Stimulated activated CD8-positive, alpha-beta memory T cell treated with anti-CD3 and anti-CD28 coated beads, Interleukin-12 subunit alpha, Interleukin-12 subunit beta, amount 100 ng/mL, for 24 hours (primary cell): ENCODE measurements around the gene FBLN2.

Experiments used
- DNase-seq: peaks from one replicate; pipeline ENCODE4 v3.0.0-alpha.2; 2020; ENCODE audit errors: extremely low read depth

Gene FBLN2

GRCh38 chr3:13647298-13648059 is 98.6 kb downstream of the FBLN2 start:
- no peak for DNase-seq

DNA sequence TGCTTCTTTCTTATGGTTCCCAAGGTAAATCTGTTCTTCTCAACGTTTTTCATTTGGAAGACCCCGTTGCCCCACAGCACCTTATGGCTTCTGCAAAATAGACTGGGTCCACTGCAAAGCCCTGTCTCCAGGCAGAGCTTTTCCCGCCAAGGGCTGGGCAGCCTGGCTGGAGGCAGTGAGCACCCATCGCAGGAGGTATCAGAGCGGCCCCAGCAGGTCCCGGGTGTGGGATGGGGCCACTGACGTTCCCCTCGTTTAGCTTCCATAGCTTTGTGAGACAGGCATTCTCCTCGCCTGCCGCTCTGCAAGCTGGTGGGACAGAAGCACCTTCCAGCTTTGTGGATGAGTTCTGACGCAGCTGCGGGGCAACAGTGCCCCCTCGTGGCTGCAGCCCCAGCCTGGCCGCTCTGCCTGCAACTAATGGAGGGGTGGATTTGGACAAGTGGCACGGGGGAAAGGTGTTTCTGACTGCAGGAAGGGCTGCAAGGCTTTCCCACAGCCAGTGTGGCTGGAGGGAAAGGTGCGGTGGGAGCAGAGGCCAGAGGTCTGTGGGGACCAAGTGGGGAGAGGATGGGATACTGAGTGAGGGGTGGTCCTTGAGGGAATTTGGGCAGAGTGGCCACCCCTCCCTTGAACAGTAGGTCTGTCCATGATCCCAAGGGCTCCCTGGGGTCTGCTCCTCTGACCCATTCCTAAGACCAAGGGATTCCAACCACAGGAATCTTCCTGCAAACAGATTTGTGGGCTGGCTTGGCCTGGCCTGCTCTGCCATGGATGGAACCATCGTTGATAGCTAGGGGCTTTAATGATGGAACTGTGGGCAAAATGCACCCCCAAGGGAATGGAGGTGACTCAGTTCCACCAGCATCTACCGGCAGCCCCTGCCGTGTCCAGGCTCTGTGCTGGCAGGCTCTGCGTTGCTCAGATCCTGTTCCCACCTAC is 99.4 kb downstream of the FBLN2 start:
- peak; percentile 57 for DNase-seq

- peak; percentile 46 for DNase-seq
Measured at GRCh38 chr3:13650210-13651056, 101.5 kb downstream of the FBLN2 start.

- DNase-seq, result no peak
Measured at GRCh38 chr3:13651057-13651400, 102.1 kb downstream of the FBLN2 start.

DNA sequence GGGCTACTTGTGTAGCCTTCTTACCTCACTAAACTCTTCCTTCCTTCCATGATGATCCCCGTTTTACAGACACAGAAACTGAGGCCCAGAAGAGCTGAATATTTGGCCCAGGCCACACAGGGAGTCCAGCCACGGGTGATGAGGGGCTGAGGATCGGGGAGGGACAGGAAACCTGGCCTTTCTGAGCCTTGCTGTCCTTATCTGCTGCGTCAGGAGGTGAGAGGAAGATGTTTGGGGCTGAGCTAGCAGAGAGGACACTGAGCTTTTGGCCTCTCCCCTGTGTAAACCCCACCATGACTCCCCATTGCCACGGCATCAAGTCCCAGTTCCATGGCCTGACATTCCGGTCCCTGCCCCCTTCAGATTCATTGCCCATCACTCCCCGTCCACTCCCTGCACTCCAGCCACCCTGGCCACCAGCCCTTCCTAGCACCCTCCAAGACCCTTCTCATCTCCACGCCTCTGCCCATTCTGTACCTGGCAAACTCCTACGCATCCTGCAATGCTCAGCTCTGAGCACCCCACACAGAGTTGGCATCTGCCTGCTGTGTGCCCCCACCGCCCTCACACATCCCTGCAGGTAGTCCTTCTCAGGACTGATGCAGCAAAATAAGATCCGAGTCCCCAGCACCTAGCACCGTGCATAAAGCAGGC is 103.0 kb downstream of the FBLN2 start:
- no peak for DNase-seq

GRCh38 chr3:13652728-13653127 is 103.8 kb downstream of the FBLN2 start:
- DNase-seq, result no peak

GRCh38 chr3:13653631-13654279 is 104.8 kb downstream of the FBLN2 start:
- DNase-seq, result no peak

GRCh38 chr3:13654330-13655060 is 105.6 kb downstream of the FBLN2 start:
- no peak for DNase-seq

GRCh38 chr3:13655061-13655913 is 106.4 kb downstream of the FBLN2 start:
- no peak for DNase-seq

GRCh38 chr3:13656584-13657301 is 107.8 kb downstream of the FBLN2 start:
- no peak for DNase-seq

DNA sequence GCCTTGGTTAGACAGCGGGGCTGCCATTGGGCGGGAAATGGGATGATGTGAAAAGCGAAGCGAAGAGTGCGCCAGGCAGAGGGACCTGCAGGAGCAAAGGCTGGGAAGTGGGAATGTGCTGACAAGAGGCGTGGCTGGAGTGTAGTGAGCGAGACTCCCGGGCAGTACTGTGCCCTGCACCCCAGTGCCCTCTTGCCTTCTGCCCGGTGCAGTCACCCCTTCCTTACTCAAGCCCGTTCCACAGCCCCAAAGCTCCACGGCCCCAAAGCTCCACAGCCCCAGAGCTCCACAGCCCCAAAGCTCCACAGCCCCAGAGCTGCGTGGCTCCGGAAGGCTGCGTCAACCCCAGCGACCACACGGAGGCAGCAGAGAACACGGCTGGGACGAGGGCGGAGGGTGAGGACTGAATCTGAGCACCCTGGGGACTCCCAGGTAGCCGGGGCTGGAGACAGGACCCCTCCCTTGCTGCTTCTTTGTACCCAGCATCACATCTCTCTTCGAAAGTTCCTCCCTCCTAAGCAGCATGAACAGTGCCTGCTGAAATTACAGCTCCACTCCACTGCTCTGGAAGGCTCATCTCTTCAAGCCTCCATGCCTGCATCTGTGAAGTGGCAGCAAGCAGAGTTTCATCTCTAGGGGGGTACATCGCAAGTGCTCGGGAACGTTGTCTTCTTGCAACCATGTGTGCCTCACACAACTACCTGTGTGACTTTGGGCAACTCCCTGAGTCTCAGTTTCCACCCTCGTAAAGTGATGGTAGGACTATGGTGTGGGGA is 108.9 kb downstream of the FBLN2 start:
- DNase-seq, result peak; percentile 10

GRCh38 chr3:13658681-13659080 is 109.8 kb downstream of the FBLN2 start:
- DNase-seq, result no peak

GRCh38 chr3:13659221-13659969 is 110.5 kb downstream of the FBLN2 start:
- no peak for DNase-seq

DNA sequence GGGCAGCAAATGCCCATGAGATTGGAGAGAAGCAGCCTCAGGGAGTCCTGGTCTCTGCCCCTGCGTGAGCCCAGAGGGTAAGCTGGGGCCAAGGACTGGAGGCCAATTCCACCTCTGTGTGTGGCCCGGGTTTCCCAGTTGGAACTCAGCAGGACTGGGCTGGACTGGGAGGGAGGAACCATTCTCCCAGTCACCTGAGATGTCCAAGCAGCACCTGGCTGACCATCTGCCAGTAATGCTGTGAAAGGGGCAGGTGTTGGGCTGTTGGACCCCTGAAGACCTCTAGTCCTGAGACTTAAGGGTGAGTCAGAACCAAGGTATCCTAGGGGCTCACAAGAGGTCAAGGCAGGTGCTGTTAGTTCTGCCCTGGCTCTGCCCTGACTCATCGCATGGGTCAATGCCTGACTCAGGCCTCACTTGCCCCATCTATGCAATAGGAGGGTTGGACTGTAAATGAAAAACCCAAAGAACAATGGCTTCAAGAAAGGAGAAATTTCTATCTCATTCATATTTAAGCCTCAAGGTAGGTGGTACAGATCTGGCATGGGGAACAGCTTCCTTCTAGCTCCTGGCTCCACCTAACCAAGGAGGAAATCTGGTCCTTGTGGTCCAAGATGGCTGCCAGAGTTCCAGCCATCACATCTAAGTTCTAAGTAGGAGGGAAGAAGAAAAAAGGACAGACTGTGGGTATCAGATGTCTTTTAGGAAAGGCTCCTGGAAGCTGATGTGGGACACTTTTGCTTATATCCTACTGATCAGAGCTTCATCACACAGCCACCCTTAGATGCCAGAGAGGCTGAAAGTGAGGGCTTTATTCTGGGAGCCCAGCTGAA is 111.3 kb downstream of the FBLN2 start:
- DNase-seq, result no peak

- DNase-seq, result no peak
Measured at GRCh38 chr3:13661121-13661520, 112.2 kb downstream of the FBLN2 start.

DNA sequence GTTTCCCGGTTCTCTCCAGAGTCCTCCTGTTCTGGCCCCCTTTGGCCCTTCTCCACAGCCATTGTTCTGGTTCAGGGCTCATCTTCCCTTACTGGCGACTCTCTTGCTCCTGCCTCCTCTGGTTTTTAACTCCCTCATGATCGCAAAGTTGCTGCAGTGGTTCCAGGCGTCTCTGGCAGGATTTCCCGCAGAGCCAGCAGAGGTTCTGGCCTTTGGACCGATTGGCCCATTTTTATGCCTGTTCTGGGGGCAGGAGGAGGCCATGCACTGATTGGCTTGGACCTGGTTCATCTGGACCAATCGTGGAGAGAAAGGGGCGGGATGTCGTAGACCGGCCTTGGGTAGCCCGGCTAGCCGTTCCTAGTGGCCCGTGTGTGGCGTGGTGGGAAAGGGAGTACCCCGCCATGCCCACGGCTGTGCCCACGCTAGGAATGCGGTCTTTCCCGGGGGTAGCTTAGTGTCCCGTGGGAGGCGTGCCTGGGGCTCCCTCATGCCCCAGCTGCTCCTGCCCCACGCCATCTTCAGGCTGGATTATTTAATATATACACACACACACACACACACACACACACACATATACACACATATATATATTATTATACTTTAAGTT is 113.4 kb downstream of the FBLN2 start:
- DNase-seq, result no peak
